ENCODE data around the gene IBA57. TPM values are rescaled to one million over a fixed set of nuclear protein-coding genes. Genes with fewer than 3 reads are reported as not detected.

IBA57 gene
- total and polyA plus RNA-seq, 7 donors = 2.9 to 14.0 (median 4.8) TPM

- Histone ChIP-seq H3K4me3 (no peak overlapping the region), H3K9me3 (no peaks in the 10 kb centered on the region), H3K36me3 (no peaks in the 10 kb centered on the region), H3K27ac (no peak overlapping the region), H3K4me1 (peaks cover 0 to 22% (median 19%) of the 10 kb centered on the region in 4 donors), H3K27me3 (peaks cover 12 to 20% (median 16%) of the 10 kb centered on the region in 3 donors)
- DNase-seq = no peak
- no peak for TF ChIP-seq CTCF (IDR thresholded peaks at IDR 0.05)
- no peak for TF ChIP-seq EP300 (IDR thresholded peaks at IDR 0.05)
- no peak for TF ChIP-seq POLR2AphosphoS5 (IDR thresholded peaks at IDR 0.05)
- TF ChIP-seq POLR2A (IDR thresholded peaks at IDR 0.05) = no peak
- WGBS, 2 donors = 90 to 93% methylated on average over 53 of the region's 53 CpGs
- intact Hi-C loops (cut with DNase I) = loop anchor here (10.0 kb wide), 1 partner anchor 82 kb away; no protein-coding TSS in a partner anchor
Observed at GRCh38 chr1:228216371-228217320, 51.0 kb downstream of the IBA57 start.

- H3K27me3 ChIP-seq = peaks cover 1 to 11% (median 5%) of the 10 kb centered on the region in 3 donors
- no peaks in the 10 kb centered on the region for H3K9me3 ChIP-seq
- peaks cover 0 to 18% (median 13%) of the 10 kb centered on the region in 4 donors for H3K4me1 ChIP-seq
- H3K4me3 ChIP-seq = no peak overlapping the region
- H3K27ac ChIP-seq = no peak overlapping the region
- intact Hi-C loops (cut with DNase I) = loop anchor here (10.0 kb wide), 1 partner anchor 83 kb away; no protein-coding TSS in a partner anchor
- TF ChIP-seq CTCF (IDR thresholded peaks at IDR 0.05) (no peak), EP300 (IDR thresholded peaks at IDR 0.05) (no peak), POLR2A (IDR thresholded peaks at IDR 0.05) (no peak), POLR2AphosphoS5 (IDR thresholded peaks at IDR 0.05) (no peak)
- DNase-seq = no peak
- no peaks in the 10 kb centered on the region for H3K36me3 ChIP-seq
- WGBS, 2 donors = 90 to 91% methylated on average over 14 of the region's 14 CpGs
Observed at GRCh38 chr1:228217551-228218344, 52.1 kb downstream of the IBA57 start.

GRCh38 chr1:228218513-228219244 lies 53.1 kb downstream of the IBA57 start:
- H3K36me3 ChIP-seq = no peaks in the 10 kb centered on the region
- no peak overlapping the region for H3K4me3 ChIP-seq
- DNase-seq = no peak
- intact Hi-C loops (cut with DNase I) = loop anchor here (10.0 kb wide), 1 partner anchor 84 kb away; no protein-coding TSS in a partner anchor
- peaks cover 0 to 3% (median 0%) of the 10 kb centered on the region in 3 donors for H3K27me3 ChIP-seq
- H3K9me3 ChIP-seq = no peaks in the 10 kb centered on the region
- no peak for TF ChIP-seq POLR2AphosphoS5 (IDR thresholded peaks at IDR 0.05)
- no peak for TF ChIP-seq EP300 (IDR thresholded peaks at IDR 0.05)
- no peak for TF ChIP-seq POLR2A (IDR thresholded peaks at IDR 0.05)
- TF ChIP-seq CTCF (IDR thresholded peaks at IDR 0.05) = no peak
- 85 to 90% methylated on average over 14 of the region's 14 CpGs for WGBS, 2 donors
- H3K27ac ChIP-seq = no peak overlapping the region
- H3K4me1 ChIP-seq = peaks cover 0 to 9% (median 5%) of the 10 kb centered on the region in 4 donors

GRCh38 chr1:228219245-228219961 lies 53.8 kb downstream of the IBA57 start:
- Histone ChIP-seq H3K4me1 (peaks cover 0 to 2% (median 0%) of the 10 kb centered on the region in 4 donors), H3K9me3 (peaks cover 0 to 3% (median 0%) of the 10 kb centered on the region in 4 donors), H3K36me3 (peaks cover 0 to under 1% (median 0%) of the 10 kb centered on the region in 4 donors), H3K4me3 (no peak overlapping the region), H3K27me3 (peaks cover 0 to 3% (median 0%) of the 10 kb centered on the region in 3 donors), H3K27ac (no peak overlapping the region)
- intact Hi-C loops (cut with DNase I) = loop anchor here (10.0 kb wide), 1 partner anchor 85 kb away; no protein-coding TSS in a partner anchor
- no peak for DNase-seq
- 90 to 97% methylated on average over 16 of the region's 16 CpGs for WGBS, 2 donors
- TF ChIP-seq CTCF (IDR thresholded peaks at IDR 0.05) (no peak), POLR2A (IDR thresholded peaks at IDR 0.05) (no peak), EP300 (IDR thresholded peaks at IDR 0.05) (no peak), POLR2AphosphoS5 (IDR thresholded peaks at IDR 0.05) (no peak)
